HuH-7.5 (cell line): ENCODE data around the gene CIAO2B.
"Not testable (repeated sequence)": the region's sequence is repeated elsewhere in the genome, so short reads cannot be mapped to it uniquely, and the experiment has no call there.

Experiments used
- DNase-seq: peaks from one replicate; pipeline ENCODE4 v3.0.0; 2011; ENCODE audit warnings: low spot score

Gene CIAO2B

DNA sequence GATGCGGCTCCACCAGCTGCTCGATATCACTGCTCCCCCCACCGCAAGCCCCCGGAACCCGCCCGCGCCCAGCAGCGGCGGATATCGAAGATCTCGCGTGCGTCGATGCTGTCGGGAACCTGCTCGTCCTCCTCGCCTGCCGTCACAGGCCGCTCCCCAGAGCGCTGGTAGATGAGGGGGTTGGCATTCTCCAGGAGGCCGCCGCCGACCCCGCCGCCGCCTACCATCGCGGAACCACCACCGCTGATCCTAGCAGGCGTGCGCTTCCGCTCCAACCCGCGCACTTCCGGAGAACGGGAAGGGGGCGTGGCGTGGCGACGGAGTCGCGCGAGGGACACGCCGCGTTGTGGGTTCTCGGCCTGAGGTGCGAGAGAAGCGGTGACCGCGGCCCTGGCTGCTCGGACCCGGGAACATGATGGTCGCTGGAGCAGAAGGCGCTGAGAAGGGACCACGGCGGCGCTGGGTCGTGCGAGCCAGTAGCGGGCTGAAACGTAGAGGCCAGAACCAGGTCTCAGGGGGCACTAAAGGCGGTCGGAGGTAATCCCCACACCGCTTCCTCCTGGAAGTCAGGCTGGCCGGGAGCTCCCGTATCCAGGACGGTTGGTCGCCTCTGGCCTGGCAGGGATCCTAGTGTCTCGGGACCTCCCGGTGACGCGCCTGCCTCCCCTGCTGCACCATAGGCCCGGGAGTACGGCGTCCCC lies at the start of gene CIAO2B:
Gene CIAO2B, minus strand, starts transcription at position 265 of the 701 bp plus-strand sequence. Its CDS starts 38 bp downstream, at position 227.
- peak; percentile 85 for DNase-seq

- DNase-seq: no peak
Measured at GRCh38 chr16:66983033-66983432, 48.8 kb upstream of the CIAO2B start.

GRCh38 chr16:66979011-66979717 lies 45.0 kb upstream of the CIAO2B start:
- DNase-seq: no peak

DNA sequence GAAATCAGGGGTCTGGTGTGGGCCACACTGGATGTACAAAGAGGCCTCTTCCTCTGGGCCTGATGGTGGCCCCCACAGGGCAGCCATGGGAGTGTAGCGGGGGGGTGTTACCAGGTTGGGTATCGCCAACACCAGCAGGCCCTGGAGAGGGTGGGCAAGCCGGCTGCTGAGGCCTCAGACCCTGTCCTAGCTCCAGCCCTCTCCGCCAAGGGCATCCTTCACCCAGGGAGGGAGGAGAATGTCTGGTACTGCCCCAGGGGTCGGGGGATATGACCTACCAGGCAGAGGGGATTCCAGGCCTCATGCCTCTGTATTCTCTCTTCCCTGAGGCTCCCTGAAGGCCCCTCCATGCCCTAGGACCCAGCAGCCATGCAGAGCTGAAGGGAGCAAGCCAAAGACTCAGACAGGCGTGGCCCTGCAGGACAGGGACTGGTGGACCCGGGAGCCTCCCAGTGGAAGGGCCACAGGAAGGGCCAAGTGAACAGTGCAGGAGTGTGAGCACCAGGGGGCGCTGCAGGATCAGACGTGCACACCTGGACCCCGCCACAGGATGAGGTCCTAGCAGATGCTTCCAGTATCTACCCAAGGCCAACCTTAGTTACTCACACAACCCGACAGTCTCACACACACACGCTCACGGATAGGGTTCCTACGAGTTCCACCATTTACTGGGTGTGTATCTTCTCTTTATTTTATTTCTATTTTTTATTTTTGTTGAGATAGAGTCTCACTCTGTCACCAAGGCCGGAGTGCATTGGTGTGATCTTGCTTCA lies 43.3 kb upstream of the CIAO2B start:
- peak; percentile 85 for DNase-seq

DNA sequence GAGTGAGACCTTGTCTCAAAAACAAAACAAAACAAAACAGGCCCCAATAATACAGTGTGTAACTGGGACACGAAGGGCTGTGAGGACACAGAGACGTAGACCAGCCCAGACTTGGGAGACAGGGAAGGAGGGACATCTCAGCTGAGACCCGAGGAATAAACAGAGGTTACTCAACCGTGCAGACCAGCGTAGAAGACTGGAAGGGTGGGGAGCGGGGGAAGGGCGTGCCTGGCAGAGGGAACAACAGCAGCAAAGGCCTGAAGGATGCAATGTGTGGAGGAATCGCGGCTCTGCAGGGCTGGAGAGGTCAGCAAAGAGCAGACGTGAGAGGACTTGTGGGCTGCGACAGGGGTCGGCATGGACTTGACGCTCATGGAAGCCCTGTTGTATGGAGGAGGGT lies 42.5 kb upstream of the CIAO2B start:
- no peak for DNase-seq

GRCh38 chr16:66975302-66975893 lies 41.2 kb upstream of the CIAO2B start:
- no peak for DNase-seq

GRCh38 chr16:66974932-66975246 lies 40.7 kb upstream of the CIAO2B start:
- DNase-seq: not testable (repeated sequence)

- not testable (repeated sequence) for DNase-seq
Measured at GRCh38 chr16:66974156-66974931, 40.1 kb upstream of the CIAO2B start.

DNA sequence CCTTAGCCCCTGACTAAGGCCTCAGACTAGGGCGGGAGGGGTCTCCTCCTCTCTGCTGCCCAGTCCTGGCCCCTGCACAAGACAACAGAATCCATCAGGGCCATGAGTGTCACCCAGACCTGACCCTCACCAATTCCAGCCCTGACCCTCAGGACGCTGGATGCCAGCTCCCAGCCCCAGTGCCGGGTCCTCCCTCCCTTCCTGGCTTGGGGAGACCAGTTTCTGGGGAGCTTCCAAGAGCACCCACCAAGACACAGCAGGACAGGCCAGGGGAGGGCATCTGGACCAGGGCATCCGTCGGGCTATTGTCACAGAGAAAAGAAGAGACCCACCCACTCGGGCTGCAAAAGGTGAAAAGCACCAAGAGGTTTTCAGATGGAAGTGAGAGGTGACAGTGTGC lies 39.5 kb upstream of the CIAO2B start:
- DNase-seq: no peak

DNA sequence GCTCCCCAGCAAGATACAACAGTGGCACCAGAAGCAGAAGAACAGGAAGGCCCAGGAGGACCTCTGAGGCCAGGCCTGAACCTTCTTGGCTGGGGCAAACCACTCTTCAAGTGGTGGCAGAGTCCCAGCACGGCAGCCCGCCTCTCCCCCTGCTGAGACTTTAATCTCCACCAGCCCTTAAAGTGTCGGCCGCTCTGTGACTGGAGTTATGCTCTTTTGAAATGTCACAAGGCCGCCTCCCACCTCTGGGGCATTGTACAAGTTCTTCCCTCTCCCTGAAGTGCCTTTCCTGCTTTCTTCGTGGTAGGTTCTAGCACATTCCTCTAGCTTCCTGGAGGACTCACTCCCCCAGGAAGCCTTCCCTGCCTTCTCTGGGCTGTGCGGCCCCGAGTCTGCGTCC lies 38.8 kb upstream of the CIAO2B start:
- DNase-seq: no peak

DNA sequence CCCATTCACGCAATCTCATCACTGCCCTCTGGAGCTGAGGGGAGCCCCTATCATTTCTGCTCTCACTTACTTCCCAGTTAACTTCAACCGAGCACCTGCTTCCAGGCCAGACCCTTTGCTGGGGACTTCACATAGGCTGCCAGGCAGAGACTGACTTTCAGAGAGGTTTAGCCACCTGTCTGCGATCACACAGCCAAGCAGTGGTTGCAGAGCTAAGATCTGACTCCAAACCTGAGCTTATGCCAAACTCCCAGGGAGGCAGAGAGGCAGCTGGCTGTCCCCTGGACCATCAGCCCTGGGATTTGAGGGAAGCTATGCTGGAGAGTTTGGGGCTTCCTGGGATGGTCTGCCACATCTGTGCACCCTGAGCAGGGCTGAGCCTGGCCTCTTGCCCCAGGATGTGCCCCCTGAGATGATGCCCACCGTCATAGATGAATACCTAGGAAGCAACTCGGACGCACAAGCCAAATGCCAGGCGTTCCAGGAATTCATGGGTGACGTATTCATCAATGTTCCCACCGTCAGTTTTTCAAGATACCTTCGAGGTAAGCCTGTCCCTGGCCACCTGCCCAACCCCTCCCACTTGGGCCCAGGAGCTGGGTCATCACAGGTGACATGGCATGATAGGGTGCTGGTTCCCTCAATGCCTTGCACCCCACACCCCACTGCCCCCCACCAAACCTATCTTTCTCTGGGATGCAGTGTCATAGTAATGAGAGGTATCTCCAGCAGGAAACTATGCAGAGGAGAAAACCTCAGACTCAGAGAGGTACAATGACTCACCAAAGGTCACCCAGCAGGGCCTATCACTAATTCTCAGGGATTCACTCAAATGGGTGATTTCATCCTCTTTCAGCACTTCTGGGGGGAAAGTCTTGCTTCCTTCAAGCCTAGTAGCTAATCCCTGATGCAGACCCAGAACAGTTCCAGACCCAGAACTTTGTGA lies 36.8 kb upstream of the CIAO2B start:
- DNase-seq: no peak

DNA sequence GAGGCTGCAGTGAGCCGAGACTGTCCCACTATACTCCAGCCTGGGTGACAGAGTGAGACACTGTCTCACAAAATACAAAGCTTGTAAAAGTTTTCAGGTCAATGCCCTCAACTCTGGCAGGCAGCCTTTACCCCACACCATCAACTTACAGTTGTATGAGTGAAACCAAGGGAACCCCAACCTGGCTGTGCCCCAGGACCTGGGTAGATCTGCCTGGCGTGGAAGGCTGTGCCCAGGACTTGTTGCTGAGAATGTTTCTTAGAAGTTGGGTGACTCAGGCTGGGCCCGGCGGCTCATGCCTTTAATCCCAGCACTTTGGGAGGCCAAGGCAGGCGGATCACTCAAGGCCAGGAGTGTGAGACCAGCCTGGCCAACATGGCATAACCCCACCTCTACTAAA lies 34.6 kb upstream of the CIAO2B start:
- DNase-seq: no peak

DNA sequence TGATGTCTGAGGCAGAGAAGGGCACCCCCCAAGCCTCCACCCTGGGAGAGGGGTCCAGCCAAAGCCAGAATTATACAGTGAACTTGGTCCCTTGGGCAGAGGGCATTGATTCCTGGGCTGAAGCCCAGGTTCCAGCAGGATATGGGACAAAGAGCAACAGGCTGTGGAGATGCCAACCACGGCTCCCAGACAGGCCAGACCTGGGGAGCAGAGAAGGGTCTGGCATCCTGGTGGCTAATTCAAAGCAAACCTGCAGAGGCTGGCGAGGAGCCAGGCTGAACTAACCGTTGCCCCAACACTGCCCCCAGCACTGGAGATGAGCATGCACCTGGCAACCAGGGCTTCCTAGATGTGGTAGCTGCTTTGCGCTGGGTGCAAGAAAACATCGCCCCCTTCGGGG lies 29.8 kb upstream of the CIAO2B start:
- DNase-seq: no peak

GRCh38 chr16:66961914-66962313 lies 27.7 kb upstream of the CIAO2B start:
- no peak for DNase-seq

GRCh38 chr16:66961065-66961744 lies 27.0 kb upstream of the CIAO2B start, which contains the start of gene CES3:
CES3 (plus strand) TSS chr16:66961266; CDS start chr16:66961308, 42 bp downstream.
- peak; percentile 62 for DNase-seq

- no peak for DNase-seq
Measured at GRCh38 chr16:66960270-66960669, 26.1 kb upstream of the CIAO2B start.

DNA sequence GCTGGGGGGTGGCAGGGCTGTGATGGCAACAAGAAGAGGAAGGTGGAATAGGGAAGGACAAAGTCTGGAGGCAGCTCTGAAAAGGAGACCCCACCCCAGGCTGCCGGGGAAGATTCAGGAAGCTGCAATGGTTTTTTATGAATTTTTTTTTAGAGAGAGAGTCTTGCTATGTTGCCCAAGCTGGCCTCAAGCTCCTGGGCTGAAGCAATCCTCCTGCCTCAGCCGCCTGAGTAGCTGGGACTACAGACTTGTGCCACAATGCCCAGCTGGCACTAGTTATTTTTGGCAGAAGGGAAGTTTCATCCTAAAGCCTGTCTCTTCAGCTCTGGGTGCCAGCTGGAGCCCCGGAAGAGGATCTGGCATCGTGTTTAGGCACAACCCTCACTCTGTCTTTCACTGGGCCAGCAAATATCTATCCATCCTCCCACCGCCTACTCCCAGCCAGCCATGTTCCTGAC lies 25.5 kb upstream of the CIAO2B start:
- no peak for DNase-seq

GRCh38 chr16:66958857-66959703 lies 24.9 kb upstream of the CIAO2B start:
- no peak for DNase-seq

- not testable (repeated sequence) for DNase-seq
Measured at GRCh38 chr16:66956154-66956457, 21.9 kb upstream of the CIAO2B start.
